SK-N-SH treated with all-trans-retinoic acid at 6 μM for 48 hours (cell line): ENCODE measurements around the gene CAV3.
A peak's percentile ranks its signal among the peaks of the same experiment; 100 is the strongest.

Experiments
- ATAC-seq: fragments of 200-7000 bp; cut with Tn5 transposase; 3 replicates; pipeline ENCODE4 v1.9.1; 2020; ENCODE audit warnings: mild to moderate bottlenecking, moderate library complexity
- ARNTL ChIP-seq: fragments of 450-650 bp; formaldehyde crosslinking; IDR thresholded peaks from 2 replicates; pipeline ENCODE4 v1.5.0; 2020; ENCODE audit warnings: low read depth, mild to moderate bottlenecking, moderate library complexity, borderline replicate concordance
- BACH2 ChIP-seq: fragments of 250-450 bp; sonication (Bioruptor Pico); IDR thresholded peaks from 2 replicates; pipeline ENCODE4 v1.9.0; 2021; ENCODE audit warnings: mild to moderate bottlenecking, borderline replicate concordance
- ESRRG ChIP-seq: fragments of 250-450 bp; sonication (Bioruptor Pico); IDR thresholded peaks from 2 replicates; pipeline ENCODE4 v1.6.1; 2021; ENCODE audit warnings: mild to moderate bottlenecking
- GLIS3 ChIP-seq: fragments of 250-450 bp; sonication (Bioruptor Pico); IDR thresholded peaks from 2 replicates; pipeline ENCODE4 v1.5.0; 2020; ENCODE audit warnings: mild to moderate bottlenecking, moderate library complexity
- OSR1 ChIP-seq: fragments of 250-450 bp; sonication (Bioruptor Pico); IDR thresholded peaks from 2 replicates; pipeline ENCODE4 v1.8.0; 2022; ENCODE audit warnings: moderate library complexity, mild to moderate bottlenecking, inconsistent platforms
- PATZ1 ChIP-seq: fragments of 250-450 bp; sonication (Bioruptor Pico); IDR thresholded peaks from 2 replicates; pipeline ENCODE4 v1.8.0; 2020; ENCODE audit warnings: mild to moderate bottlenecking, moderate library complexity, borderline replicate concordance
- PPARA ChIP-seq: fragments of 250-450 bp; sonication (Bioruptor Pico); IDR thresholded peaks from 2 replicates; pipeline ENCODE4 v1.5.0; 2020; ENCODE audit warnings: mild to moderate bottlenecking, borderline replicate concordance
- SNAI2 ChIP-seq: fragments of 250-450 bp; sonication (Bioruptor Pico); IDR thresholded peaks from 2 replicates; pipeline ENCODE4 v1.5.0; 2020; ENCODE audit warnings: mild to moderate bottlenecking, moderate library complexity
- TCF4 ChIP-seq: fragments of 250-450 bp; sonication (Bioruptor Pico); IDR thresholded peaks from 2 replicates; pipeline ENCODE4 v1.8.0; 2021; ENCODE audit warnings: mild to moderate bottlenecking, moderate library complexity, borderline replicate concordance
- TOX ChIP-seq: fragments of 250-450 bp; sonication (Bioruptor Pico); IDR thresholded peaks from 2 replicates; pipeline ENCODE4 v1.8.0; 2021; ENCODE audit warnings: mild to moderate bottlenecking, moderate library complexity, borderline replicate concordance
- ZC3H10 ChIP-seq: fragments of 250-450 bp; sonication (Bioruptor Pico); IDR thresholded peaks from 2 replicates; pipeline ENCODE4 v1.5.1; 2021; ENCODE audit warnings: mild to moderate bottlenecking, moderate library complexity
- ZFP3 ChIP-seq: fragments of 250-450 bp; sonication (Bioruptor Pico); IDR thresholded peaks from 2 replicates; pipeline ENCODE4 v1.5.0; 2020; ENCODE audit warnings: mild to moderate bottlenecking, moderate library complexity
- ZFP30 ChIP-seq: fragments of 450-650 bp; formaldehyde crosslinking; IDR thresholded peaks from 2 replicates; pipeline ENCODE4 v1.5.0; 2022; ENCODE audit warnings: mild to moderate bottlenecking, moderate library complexity
- ZNF70 ChIP-seq: fragments of 450-650 bp; formaldehyde crosslinking; IDR thresholded peaks from 2 replicates; pipeline ENCODE4 v1.5.0; 2020; ENCODE audit warnings: mild to moderate bottlenecking, moderate library complexity
- ZNF8 ChIP-seq: fragments of 450-650 bp; formaldehyde crosslinking; IDR thresholded peaks from 2 replicates; pipeline ENCODE4 v1.5.0; 2020; ENCODE audit warnings: mild to moderate bottlenecking, moderate library complexity
- TF ChIP-seq, protein P1 (sequence below): fragments of 250-450 bp; sonication (Bioruptor Pico); IDR thresholded peaks from 2 replicates; pipeline ENCODE4 v1.5.1; 2020; ENCODE audit warnings: low read depth, mild to moderate bottlenecking, moderate library complexity
- TF ChIP-seq, protein P2 (sequence below): fragments of 250-450 bp; sonication (Bioruptor Pico); IDR thresholded peaks from 2 replicates; pipeline ENCODE4 v1.5.1; 2021; ENCODE audit warnings: mild to moderate bottlenecking, moderate library complexity
- TF ChIP-seq, protein P3 (sequence below): fragments of 250-450 bp; sonication (Bioruptor Pico); IDR thresholded peaks from 2 replicates; pipeline ENCODE4 v1.8.0; 2021; ENCODE audit warnings: low read depth, mild to moderate bottlenecking, moderate library complexity, borderline replicate concordance

The CAV3 gene

DNA sequence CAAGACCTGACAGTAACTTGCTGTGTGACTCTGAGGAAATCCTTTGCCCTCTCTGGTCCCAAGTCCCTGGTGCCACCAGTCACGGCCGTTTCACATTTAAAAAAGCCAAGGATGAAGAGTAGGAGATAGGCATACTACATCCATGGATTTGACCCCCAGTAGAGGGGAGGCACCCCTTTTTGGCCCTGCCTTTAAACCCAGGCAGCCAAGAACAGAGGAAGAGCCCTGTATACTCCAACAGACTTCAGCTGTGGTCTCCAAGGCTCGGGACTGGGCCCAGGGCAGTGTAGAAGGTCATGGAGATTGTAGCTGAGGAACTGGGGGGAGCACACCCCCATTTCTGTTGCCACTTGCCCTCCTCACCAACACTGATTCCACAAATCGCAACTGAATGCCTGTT lies 3.7 kb downstream of the CAV3 start (continued):
- TF ChIP-seq OSR1 (CRISPR knock-in tag) (no peak), ARNTL (CRISPR knock-in tag) (no peak), SNAI2 (CRISPR knock-in tag) (no peak), ZNF8 (CRISPR knock-in tag) (no peak)
- TF ChIP-seq, protein P1, sequence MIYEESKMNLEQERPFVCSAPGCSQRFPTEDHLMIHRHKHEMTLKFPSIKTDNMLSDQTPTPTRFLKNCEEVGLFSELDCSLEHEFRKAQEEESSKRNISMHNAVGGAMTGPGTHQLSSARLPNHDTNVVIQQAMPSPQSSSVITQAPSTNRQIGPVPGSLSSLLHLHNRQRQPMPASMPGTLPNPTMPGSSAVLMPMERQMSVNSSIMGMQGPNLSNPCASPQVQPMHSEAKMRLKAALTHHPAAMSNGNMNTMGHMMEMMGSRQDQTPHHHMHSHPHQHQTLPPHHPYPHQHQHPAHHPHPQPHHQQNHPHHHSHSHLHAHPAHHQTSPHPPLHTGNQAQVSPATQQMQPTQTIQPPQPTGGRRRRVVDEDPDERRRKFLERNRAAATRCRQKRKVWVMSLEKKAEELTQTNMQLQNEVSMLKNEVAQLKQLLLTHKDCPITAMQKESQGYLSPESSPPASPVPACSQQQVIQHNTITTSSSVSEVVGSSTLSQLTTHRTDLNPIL = no peak

GRCh38 chr3:8737823-8738222 lies 4.2 kb downstream of the CAV3 start:
- no peak for ATAC-seq
- TF ChIP-seq, protein P2, sequence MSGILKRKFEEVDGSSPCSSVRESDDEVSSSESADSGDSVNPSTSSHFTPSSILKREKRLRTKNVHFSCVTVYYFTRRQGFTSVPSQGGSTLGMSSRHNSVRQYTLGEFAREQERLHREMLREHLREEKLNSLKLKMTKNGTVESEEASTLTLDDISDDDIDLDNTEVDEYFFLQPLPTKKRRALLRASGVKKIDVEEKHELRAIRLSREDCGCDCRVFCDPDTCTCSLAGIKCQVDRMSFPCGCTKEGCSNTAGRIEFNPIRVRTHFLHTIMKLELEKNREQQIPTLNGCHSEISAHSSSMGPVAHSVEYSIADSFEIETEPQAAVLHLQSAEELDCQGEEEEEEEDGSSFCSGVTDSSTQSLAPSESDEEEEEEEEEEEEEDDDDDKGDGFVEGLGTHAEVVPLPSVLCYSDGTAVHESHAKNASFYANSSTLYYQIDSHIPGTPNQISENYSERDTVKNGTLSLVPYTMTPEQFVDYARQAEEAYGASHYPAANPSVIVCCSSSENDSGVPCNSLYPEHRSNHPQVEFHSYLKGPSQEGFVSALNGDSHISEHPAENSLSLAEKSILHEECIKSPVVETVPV = no peak

GRCh38 chr3:8738639-8739038 lies 5.0 kb downstream of the CAV3 start:
- ATAC-seq = no peak
- TF ChIP-seq ZNF70 (CRISPR knock-in tag) (no peak), TOX (CRISPR knock-in tag) (no peak)

- TF ChIP-seq OSR1 (CRISPR knock-in tag) = no peak
- TF ChIP-seq, protein P3, sequence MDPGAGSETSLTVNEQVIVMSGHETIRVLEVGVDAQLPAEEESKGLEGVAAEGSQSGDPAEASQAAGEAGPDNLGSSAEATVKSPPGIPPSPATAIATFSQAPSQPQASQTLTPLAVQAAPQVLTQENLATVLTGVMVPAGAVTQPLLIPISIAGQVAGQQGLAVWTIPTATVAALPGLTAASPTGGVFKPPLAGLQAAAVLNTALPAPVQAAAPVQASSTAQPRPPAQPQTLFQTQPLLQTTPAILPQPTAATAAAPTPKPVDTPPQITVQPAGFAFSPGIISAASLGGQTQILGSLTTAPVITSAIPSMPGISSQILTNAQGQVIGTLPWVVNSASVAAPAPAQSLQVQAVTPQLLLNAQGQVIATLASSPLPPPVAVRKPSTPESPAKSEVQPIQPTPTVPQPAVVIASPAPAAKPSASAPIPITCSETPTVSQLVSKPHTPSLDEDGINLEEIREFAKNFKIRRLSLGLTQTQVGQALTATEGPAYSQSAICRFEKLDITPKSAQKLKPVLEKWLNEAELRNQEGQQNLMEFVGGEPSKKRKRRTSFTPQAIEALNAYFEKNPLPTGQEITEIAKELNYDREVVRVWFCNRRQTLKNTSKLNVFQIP (CRISPR knock-in tag) = no peak
- TF ChIP-seq ZFP3 (CRISPR knock-in tag) = peak; percentile 78; the same call in 1 of the 2 replicates
- peak; percentile 55 for ATAC-seq
Measured at GRCh38 chr3:8739757-8740504, 6.3 kb downstream of the CAV3 start.

DNA sequence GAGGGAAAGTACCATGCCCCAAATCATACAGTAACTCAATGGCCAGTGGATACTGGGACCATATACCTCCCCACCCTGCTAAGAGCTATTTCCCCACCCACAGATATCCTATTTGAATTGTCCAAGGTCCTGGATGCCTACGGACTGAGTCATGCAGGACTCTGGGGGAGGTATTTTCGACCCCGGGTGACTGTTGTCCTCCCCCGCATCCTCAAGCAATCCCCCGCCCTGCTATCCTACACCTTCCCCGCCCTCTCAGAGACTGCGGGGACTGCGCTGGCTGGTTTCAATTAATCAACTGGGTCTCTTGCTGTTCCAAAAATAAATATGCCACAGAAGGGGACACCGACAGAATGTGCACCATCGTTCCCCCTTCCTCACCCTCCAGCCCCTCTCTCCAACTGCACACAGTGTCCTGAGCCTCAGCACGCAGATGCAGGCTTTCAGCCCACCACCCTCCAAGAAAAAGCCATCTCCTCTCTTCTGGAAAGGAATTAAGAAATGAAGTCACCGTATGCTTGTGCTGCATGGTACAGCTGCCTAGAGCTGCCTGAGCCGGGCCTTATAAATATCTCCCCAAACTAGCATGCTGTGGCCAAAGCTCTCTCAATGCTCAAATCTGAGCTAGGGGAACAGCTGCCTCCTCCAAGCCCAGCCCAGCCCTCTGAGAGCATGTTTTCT lies 8.1 kb downstream of the CAV3 start:
- TF ChIP-seq ZFP30 (CRISPR knock-in tag) (0 out of 2 replicates have a peak, but pooled peaks have one; percentile 30), BACH2 (CRISPR knock-in tag) (no peak)
- TF ChIP-seq, all 23 proteins: peak for 1
- peak; percentile 86 for ATAC-seq

DNA sequence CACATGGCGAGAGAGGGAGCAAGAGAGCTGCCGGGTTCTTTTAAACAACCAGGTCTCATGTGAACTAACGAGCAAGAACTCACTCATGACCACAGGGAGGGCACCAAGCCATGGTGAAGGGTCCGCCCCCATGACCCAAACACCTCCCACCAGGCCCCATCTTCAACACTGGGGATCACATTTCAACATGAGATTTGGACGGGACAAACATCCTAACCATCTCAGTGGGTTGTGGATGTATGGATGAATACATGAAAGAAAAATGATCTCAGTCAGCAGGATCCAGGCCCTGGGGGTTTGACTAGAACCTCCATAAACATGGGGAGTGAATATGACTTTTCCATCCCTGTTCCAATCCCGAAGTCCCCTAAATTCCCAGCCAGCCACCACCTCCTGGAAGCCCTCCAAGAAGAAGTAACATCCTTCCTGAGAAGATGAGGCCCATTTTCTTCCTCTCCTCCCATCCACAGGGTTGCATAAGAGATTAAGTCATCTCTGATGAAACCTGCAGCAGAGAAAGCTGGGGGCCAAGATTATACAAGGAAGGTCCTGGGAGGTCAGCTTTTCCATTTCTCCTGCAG lies 9.5 kb downstream of the CAV3 start:
- no peak for TF ChIP-seq ZC3H10 (CRISPR knock-in tag)
- no peak for TF ChIP-seq ARNTL (CRISPR knock-in tag)
- TF ChIP-seq TOX (CRISPR knock-in tag) = no peak
- no peak for TF ChIP-seq SNAI2 (CRISPR knock-in tag)
- no peak for TF ChIP-seq GLIS3 (CRISPR knock-in tag)
- TF ChIP-seq, all 23 proteins: peak for 0
- no peak for ATAC-seq

DNA sequence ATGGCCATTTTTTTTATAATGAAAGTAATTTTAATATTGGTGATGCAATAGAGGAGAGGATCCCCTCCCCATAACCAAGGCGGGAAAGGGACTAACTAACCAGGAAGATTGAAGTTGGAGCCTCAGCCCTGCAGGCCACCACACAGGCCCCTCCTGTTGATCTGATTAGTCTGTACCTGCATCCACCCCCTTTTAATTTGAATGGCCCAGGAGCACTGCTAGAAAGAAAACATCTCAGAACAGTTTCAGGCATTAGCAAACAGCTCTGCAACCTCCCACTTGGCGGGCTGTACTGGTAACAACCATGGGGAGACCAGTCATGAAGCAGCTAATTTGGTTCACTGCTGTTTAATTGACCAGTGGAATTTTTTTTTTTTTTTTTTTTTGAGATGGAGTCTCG lies 10.3 kb downstream of the CAV3 start:
- no peak for ATAC-seq
- TF ChIP-seq BACH2 (CRISPR knock-in tag) = no peak
- TF ChIP-seq, protein P2 = no peak
- TF ChIP-seq ESRRG (CRISPR knock-in tag) = no peak
- TF ChIP-seq TOX (CRISPR knock-in tag) = no peak
- no peak for TF ChIP-seq PPARA (CRISPR knock-in tag)
- no peak for TF ChIP-seq OSR1 (CRISPR knock-in tag)
- TF ChIP-seq ZNF70 (CRISPR knock-in tag) = no peak
- TF ChIP-seq PATZ1 (CRISPR knock-in tag) = no peak
- no peak for TF ChIP-seq GLIS3 (CRISPR knock-in tag)
- TF ChIP-seq TCF4 (CRISPR knock-in tag) = no peak
- no peak for TF ChIP-seq ZC3H10 (CRISPR knock-in tag)
- TF ChIP-seq ZFP30 (CRISPR knock-in tag) = no peak
- no peak for TF ChIP-seq SNAI2 (CRISPR knock-in tag)
